Suprapubic skin (tissue), 4 donors: Measurements from ENCODE around the gene INPP4B. TPM values are rescaled to one million over a fixed set of nuclear protein-coding genes. Genes with fewer than 3 reads are reported as not detected.

Source experiments
- DNase-seq, 2 donors: peaks; one replicate each; pipeline ENCODE4 v3.0.0-alpha.2; 2019; ENCODE audit warnings: low spot score in 2 of 2
- H3K27ac ChIP-seq: fragments of 200-600 bp; sonication (generic); one replicate; pipeline ENCODE4 v1.5.1; 2019
- H3K27me3 ChIP-seq: fragments of 200-600 bp; sonication (generic); one replicate; pipeline ENCODE4 v1.5.1; 2019
- H3K36me3 ChIP-seq: fragments of 200-600 bp; sonication (generic); one replicate; pipeline ENCODE4 v1.5.1; 2019
- H3K4me1 ChIP-seq: fragments of 200-600 bp; sonication (generic); one replicate; pipeline ENCODE4 v1.5.1; 2019
- H3K4me3 ChIP-seq: fragments of 200-600 bp; sonication (generic); one replicate; pipeline ENCODE4 v1.5.1; 2019; ENCODE audit warnings: mild to moderate bottlenecking
- H3K9me3 ChIP-seq: fragments of 200-600 bp; sonication (generic); one replicate; pipeline ENCODE4 v1.5.1; 2019
- EP300 ChIP-seq: sonication (generic); formaldehyde crosslinking; IDR thresholded peaks from one replicate; pipeline ENCODE4 v1.6.1; 2017; ENCODE audit warnings: antibody characterized with exemption
- POLR2A ChIP-seq, 2 donors: fragments of 450-650 bp; IDR thresholded peaks; one replicate each; pipeline ENCODE4 v1.6.1; 2017; ENCODE audit warnings: antibody characterized with exemption in 2 of 2, mild to moderate bottlenecking in 2 of 2, moderate library complexity in 2 of 2
- POLR2AphosphoS5 ChIP-seq, 3 donors: sonication (generic); formaldehyde crosslinking; IDR thresholded peaks; one replicate each; pipeline ENCODE4 v1.6.1; 2017; ENCODE audit warnings: antibody characterized with exemption in 3 of 3
- WGBS: methylation state at CpG from one replicate; pipeline ENCODE4 v1.1.5; 2018; 5-methylcytosine and 5-hydroxymethylcytosine counted together
- total RNA-seq, 4 donors: library from RNA; depleted of rRNA; stranded (reverse); fragments of >200 nt; gene quantifications; one replicate each; pipeline ENCODE4 v1.1.0, GENCODE V29; 2016
- TF ChIP-seq, protein P1 (sequence below), 2 donors: fragments of 200-600 bp in 1 of 2; fragments of 450-650 bp in 1 of 2; sonication (generic) in 1 of 2; IDR thresholded peaks; one replicate each; pipeline ENCODE4 v1.5.1; 2016 to 2019; ENCODE audit warnings: antibody characterized with exemption in 2 of 2, mild to moderate bottlenecking in 1 of 2, moderate library complexity in 1 of 2

INPP4B gene
- total RNA-seq, 4 donors from 2014 or later: 12.4 to 27.4 (median 17.4) TPM

DNA sequence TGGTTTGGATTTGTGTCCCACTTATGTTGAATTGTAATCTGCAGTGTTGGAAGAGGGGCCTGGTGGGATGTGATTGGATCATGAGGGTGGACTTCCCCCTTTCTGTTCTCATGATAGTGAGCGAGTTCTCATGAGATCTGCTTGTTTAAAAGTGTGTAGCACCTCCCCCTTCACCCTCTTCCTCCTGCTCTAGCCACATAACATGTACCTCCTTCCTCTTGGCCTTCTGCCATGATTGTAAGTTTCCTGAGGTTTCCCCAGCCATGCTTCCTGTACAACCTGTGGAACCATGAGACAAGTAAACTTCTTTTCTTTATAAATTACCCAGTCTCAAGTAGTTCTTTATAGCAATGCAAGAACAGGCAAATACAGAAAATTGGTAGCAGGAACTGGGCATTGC lies 138.7 kb downstream of the INPP4B start:
- H3K36me3 ChIP-seq: no peaks in the 10 kb centered on the region
- DNase-seq: no peak
- H3K4me3 ChIP-seq: no peak overlapping the region
- no peak overlapping the region for H3K27ac ChIP-seq
- no peaks in the 10 kb centered on the region for H3K27me3 ChIP-seq
- 71% methylated on average over 1 of the region's 1 CpG for WGBS
- H3K9me3 ChIP-seq: no peaks in the 10 kb centered on the region
- no peaks in the 10 kb centered on the region for H3K4me1 ChIP-seq
- TF ChIP-seq EP300 (no peak), POLR2A (IDR thresholded peaks at IDR 0.05) (no peak), POLR2AphosphoS5 (IDR thresholded peaks at IDR 0.05) (no peak)
- TF ChIP-seq, protein P1, sequence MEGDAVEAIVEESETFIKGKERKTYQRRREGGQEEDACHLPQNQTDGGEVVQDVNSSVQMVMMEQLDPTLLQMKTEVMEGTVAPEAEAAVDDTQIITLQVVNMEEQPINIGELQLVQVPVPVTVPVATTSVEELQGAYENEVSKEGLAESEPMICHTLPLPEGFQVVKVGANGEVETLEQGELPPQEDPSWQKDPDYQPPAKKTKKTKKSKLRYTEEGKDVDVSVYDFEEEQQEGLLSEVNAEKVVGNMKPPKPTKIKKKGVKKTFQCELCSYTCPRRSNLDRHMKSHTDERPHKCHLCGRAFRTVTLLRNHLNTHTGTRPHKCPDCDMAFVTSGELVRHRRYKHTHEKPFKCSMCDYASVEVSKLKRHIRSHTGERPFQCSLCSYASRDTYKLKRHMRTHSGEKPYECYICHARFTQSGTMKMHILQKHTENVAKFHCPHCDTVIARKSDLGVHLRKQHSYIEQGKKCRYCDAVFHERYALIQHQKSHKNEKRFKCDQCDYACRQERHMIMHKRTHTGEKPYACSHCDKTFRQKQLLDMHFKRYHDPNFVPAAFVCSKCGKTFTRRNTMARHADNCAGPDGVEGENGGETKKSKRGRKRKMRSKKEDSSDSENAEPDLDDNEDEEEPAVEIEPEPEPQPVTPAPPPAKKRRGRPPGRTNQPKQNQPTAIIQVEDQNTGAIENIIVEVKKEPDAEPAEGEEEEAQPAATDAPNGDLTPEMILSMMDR (IDR thresholded peaks at IDR 0.05): no peak

DNA sequence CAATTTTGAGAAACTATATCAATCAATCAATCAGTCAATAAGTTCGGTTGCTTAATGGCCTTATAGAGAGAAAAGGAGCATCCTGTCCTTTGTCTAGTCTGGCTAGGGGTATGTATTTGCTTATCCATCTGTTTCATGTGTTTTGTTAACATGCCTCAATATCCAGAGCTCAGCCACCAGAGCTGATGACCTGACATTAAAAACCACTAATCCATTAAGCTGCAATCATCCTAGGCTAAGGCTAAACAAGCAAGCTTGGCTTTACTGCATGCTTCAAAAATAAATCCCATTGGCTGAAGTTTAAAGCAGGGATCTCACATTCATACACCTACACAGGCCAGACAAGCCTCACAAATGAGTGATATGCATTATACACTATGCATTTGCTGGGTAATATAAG lies 139.7 kb downstream of the INPP4B start:
- 85% methylated on average over 1 of the region's 1 CpG for WGBS
- H3K4me3 ChIP-seq: no peak overlapping the region
- H3K27me3 ChIP-seq: no peaks in the 10 kb centered on the region
- H3K4me1 ChIP-seq: no peaks in the 10 kb centered on the region
- no peaks in the 10 kb centered on the region for H3K9me3 ChIP-seq
- TF ChIP-seq POLR2AphosphoS5 (IDR thresholded peaks at IDR 0.05) (no peak), EP300 (no peak), POLR2A (IDR thresholded peaks at IDR 0.05) (no peak)
- TF ChIP-seq, protein P1 (IDR thresholded peaks at IDR 0.05): no peak
- no peaks in the 10 kb centered on the region for H3K36me3 ChIP-seq
- H3K27ac ChIP-seq: no peak overlapping the region
- no peak for DNase-seq

DNA sequence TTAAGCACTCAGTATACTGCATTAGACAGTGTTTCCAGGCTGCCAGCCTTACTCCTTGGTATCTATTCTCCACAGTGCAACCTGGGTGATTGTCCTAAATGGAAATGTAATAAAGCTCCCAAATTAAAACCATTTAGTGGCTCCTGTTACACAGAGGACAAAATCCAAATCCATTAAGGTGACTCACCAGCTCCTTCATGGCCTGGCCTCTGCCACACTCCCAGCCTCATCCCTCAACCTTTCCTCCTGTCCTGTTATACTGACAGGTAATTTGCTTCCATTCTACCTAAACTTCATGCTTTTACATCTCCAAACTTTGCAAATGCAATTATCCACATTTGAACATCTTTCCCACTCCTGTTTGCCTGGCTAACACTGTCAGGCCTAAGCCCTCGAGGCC lies 140.3 kb downstream of the INPP4B start:
- WGBS: 76% methylated on average over 1 of the region's 1 CpG
- Histone ChIP-seq H3K27me3 (no peaks in the 10 kb centered on the region), H3K4me3 (no peak overlapping the region), H3K27ac (no peak overlapping the region), H3K36me3 (no peaks in the 10 kb centered on the region), H3K4me1 (no peaks in the 10 kb centered on the region), H3K9me3 (no peaks in the 10 kb centered on the region)
- DNase-seq: no peak
- TF ChIP-seq POLR2A (IDR thresholded peaks at IDR 0.05) (no peak), EP300 (no peak), POLR2AphosphoS5 (IDR thresholded peaks at IDR 0.05) (no peak)
- TF ChIP-seq, protein P1 (IDR thresholded peaks at IDR 0.05): no peak

DNA sequence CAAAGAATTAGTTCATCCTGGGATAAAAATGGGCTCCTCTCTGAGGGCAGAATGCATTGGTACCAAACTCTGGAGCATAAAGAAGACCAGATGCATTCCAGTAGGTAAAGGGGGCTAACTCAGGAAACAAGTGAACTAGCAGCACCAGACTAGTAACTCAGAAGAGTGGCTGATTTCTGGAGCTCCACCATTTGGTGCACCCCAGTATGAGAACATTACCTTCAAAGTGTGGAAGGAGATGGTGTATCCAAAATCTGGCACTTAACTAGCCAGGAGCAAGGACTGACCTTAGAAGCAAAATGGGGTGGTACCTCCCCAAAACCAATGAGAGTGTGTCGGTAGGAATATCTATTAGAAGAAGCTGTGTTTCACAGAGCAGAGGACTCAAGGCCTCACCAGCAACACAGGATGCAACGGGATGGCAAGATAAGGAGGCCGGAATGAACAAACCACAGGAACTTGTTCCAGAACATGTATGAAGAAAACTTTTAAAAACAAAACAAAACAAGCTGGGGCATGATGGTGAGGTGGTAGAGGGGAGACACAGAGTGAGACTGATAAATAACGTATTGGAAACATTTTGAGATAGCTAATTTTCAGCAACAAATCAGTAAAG lies 142.3 kb downstream of the INPP4B start:
- no peaks in the 10 kb centered on the region for H3K4me1 ChIP-seq
- no peaks in the 10 kb centered on the region for H3K27me3 ChIP-seq
- H3K27ac ChIP-seq: no peak overlapping the region
- no peak for DNase-seq
- 58% methylated on average over 4 of the region's 4 CpGs for WGBS
- no peaks in the 10 kb centered on the region for H3K9me3 ChIP-seq
- TF ChIP-seq, protein P1 (IDR thresholded peaks at IDR 0.05): no peak
- TF ChIP-seq EP300: no peak
- no peak for TF ChIP-seq POLR2AphosphoS5 (IDR thresholded peaks at IDR 0.05)
- no peak for TF ChIP-seq POLR2A (IDR thresholded peaks at IDR 0.05)
- no peaks in the 10 kb centered on the region for H3K36me3 ChIP-seq
- H3K4me3 ChIP-seq: no peak overlapping the region

DNA sequence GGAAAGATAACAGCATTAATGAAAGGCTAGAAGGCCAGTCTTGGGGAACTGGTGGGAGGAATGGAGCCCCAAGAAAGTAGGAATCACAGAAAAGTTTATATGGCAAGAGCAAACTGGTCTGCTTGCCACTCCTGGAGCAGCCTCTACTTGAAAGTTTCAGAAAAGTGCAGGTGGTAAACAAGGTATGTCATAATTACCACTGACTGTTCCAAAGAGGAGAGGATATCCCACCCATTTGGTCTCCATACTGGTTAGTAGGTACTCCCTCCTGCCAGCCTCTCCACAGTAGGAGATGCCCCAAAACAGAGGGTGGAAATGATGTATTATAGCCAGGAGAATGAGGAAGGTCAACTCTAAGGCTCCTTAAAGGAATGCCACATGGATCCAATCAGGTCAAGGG lies 145.1 kb downstream of the INPP4B start:
- no peak for TF ChIP-seq POLR2A (IDR thresholded peaks at IDR 0.05)
- TF ChIP-seq, protein P1 (IDR thresholded peaks at IDR 0.05): no peak
- TF ChIP-seq POLR2AphosphoS5 (IDR thresholded peaks at IDR 0.05): no peak
- no peak for TF ChIP-seq EP300
- no peaks in the 10 kb centered on the region for H3K36me3 ChIP-seq
- no peaks in the 10 kb centered on the region for H3K27me3 ChIP-seq
- H3K4me1 ChIP-seq: no peaks in the 10 kb centered on the region
- no peak for DNase-seq
- H3K9me3 ChIP-seq: no peaks in the 10 kb centered on the region
- H3K27ac ChIP-seq: no peak overlapping the region
- H3K4me3 ChIP-seq: no peak overlapping the region
